HCT116 (cell line): ENCODE data around the gene TNFRSF6B. TPM values are rescaled to one million over a fixed set of nuclear protein-coding genes. Genes with fewer than 3 reads are reported as not detected.

Source experiments
- ATAC-seq: fragments of 200-7000 bp; cut with Tn5 transposase; 2 replicates; pipeline ENCODE4 v1.9.1; 2020; ENCODE audit warnings: mild to moderate bottlenecking, moderate library complexity
- BruUV-seq: library from RNA; stranded (reverse); fragments of 400-500 nt; replicated peaks from 2 replicates; lab custom pipeline; 2021; lab: Mats Ljungman, UMichigan
- CTCF ChIA-PET: fragments of 300-600 bp; sonication (Branson Sonifier 250); formaldehyde crosslinking; loops from one replicate; lab custom pipeline; 2021; ENCODE audit warnings: antibody characterized with exemption; lab: Charles Lee
- POLR2A ChIA-PET: fragments of 300-600, 350-600 bp; sonication (Branson Sonifier 250); formaldehyde crosslinking; loops from one replicate; lab custom pipeline; 2021; ENCODE audit warnings: antibody characterized with exemption; lab: Charles Lee
- RAD21 ChIA-PET, 2 experiments: fragments of 300-600 bp; sonication (Branson Sonifier 250); formaldehyde crosslinking; loops; one replicate each; lab custom pipeline; 2023; ENCODE audit warnings: low total read pairs in 2 of 2; ENCODE audit not compliant: uncharacterized antibody in 2 of 2, unreplicated experiment in 2 of 2, low non-redundant PET in 1 of 2; lab: Charles Lee
- DNase-seq: peaks from one replicate; pipeline ENCODE4 v3.0.0-alpha.2; 2010; ENCODE audit warnings: low read depth, low spot score
- H2AFZ ChIP-seq: fragments of 200-600 bp; shearing (Covaris generic), sonication (generic); 2 replicates; pipeline ENCODE4 v1.6.1; 2017; ENCODE audit warnings: low read depth, mixed run types, mixed read lengths, antibody characterized with exemption, low read length; ENCODE audit not compliant: poor library complexity, severe bottlenecking
- H3K27ac ChIP-seq: 2 replicates; pipeline ENCODE4 v1.5.1; 2012; ENCODE audit warnings: low read depth, low read length
- H3K27me3 ChIP-seq: fragments of 200-600 bp; sonication (generic); 2 replicates; pipeline ENCODE4 v1.6.1; 2016; ENCODE audit warnings: mixed run types, low read length, mixed read lengths; ENCODE audit not compliant: insufficient read depth
- H3K36me3 ChIP-seq, 2 experiments: fragments of 200-500 bp in 1 of 2; fragments of 200-600 bp in 1 of 2; sonication (Bioruptor generic) in 1 of 2; sonication (generic) in 1 of 2; 2 replicates each; pipeline versions ENCODE4 v1.5.1 to v1.6.1; 2014 to 2016; ENCODE audit warnings: low read length in 2 of 2, inconsistent platforms in 1 of 2, mixed read lengths in 1 of 2, mixed run types in 1 of 2; ENCODE audit not compliant: insufficient read depth in 2 of 2, control insufficient read depth in 1 of 2
- H3K4me1 ChIP-seq, 2 experiments: fragments of 200-600 bp in 1 of 2; sonication (generic) in 1 of 2; 2 replicates each; pipeline versions ENCODE4 v1.5.1 to v1.6.1; 2012 to 2017; ENCODE audit warnings: low read length in 2 of 2, inconsistent platforms in 1 of 2, mild to moderate bottlenecking in 1 of 2, mixed read lengths in 1 of 2, mixed run types in 1 of 2, moderate library complexity in 1 of 2; ENCODE audit not compliant: insufficient read depth in 2 of 2, control insufficient read depth in 1 of 2
- H3K4me2 ChIP-seq: fragments of 200-600 bp; sonication (generic); 2 replicates; pipeline ENCODE4 v1.6.1; 2017; ENCODE audit warnings: mixed run types, low read length, mixed read lengths
- H3K4me3 ChIP-seq, 2 experiments: fragments of 200-600 bp in 1 of 2; sonication (generic) in 1 of 2; replicated peaks in 1 of 2; 2 replicates each; pipeline ENCODE4 v1.5.1; 2011 to 2016; ENCODE audit warnings: low read length in 2 of 2, control low read depth in 1 of 2, low read depth in 1 of 2, mild to moderate bottlenecking in 1 of 2, mixed read lengths in 1 of 2, mixed run types in 1 of 2
- H3K79me2 ChIP-seq: fragments of 200-600 bp; sonication (generic); 2 replicates; pipeline ENCODE4 v1.6.1; 2017; ENCODE audit warnings: mild to moderate bottlenecking, mixed run types, low read length, moderate library complexity, mixed read lengths; ENCODE audit not compliant: insufficient read depth
- H3K9ac ChIP-seq: fragments of 200-600 bp; sonication (generic); 2 replicates; pipeline ENCODE4 v1.6.1; 2016; ENCODE audit warnings: low read length, mixed read lengths
- H3K9me2 ChIP-seq: fragments of 200-600 bp; sonication (generic), shearing (Covaris generic); 2 replicates; pipeline ENCODE4 v1.6.1; 2017; ENCODE audit warnings: mixed run types, mild to moderate bottlenecking, moderate library complexity; ENCODE audit not compliant: insufficient read depth
- H3K9me3 ChIP-seq, 2 experiments: fragments of 200-500 bp in 1 of 2; fragments of 200-600 bp in 1 of 2; sonication (Bioruptor generic) in 1 of 2; sonication (generic) in 1 of 2; 2 replicates each; pipeline ENCODE4 v1.6.1; 2014 to 2017; ENCODE audit warnings: low read length in 2 of 2, mixed read lengths in 2 of 2, inconsistent platforms in 1 of 2, low read depth in 1 of 2, mild to moderate bottlenecking in 1 of 2, mixed run types in 1 of 2, moderate library complexity in 1 of 2; ENCODE audit not compliant: control insufficient read depth in 1 of 2, insufficient read depth in 1 of 2
- H4K20me1 ChIP-seq: fragments of 200-600 bp; sonication (generic), shearing (Covaris generic); 2 replicates; pipeline ENCODE4 v1.6.1; 2017; ENCODE audit warnings: mixed run types, mild to moderate bottlenecking, moderate library complexity; ENCODE audit not compliant: insufficient read depth
- CBX3 ChIP-seq: IDR thresholded peaks from 2 replicates; pipeline ENCODE4 v1.6.1; 2012; ENCODE audit warnings: low read depth
- CEBPB ChIP-seq: IDR thresholded peaks from 2 replicates; pipeline ENCODE4 v1.6.1; 2012; ENCODE audit warnings: low read depth
- EGR1 ChIP-seq: IDR thresholded peaks from 2 replicates; pipeline ENCODE4 v1.6.1; 2012; ENCODE audit warnings: low read depth
- ELF1 ChIP-seq: IDR thresholded peaks from 2 replicates; pipeline ENCODE4 v1.6.1; 2012; ENCODE audit warnings: low read depth, borderline replicate concordance
- EZH2 ChIP-seq: fragments of 200-600 bp; sonication (generic); IDR thresholded peaks from 2 replicates; pipeline ENCODE4 v1.6.1; 2017; ENCODE audit warnings: antibody characterized with exemption, mixed run types
- EZH2phosphoT487 ChIP-seq: fragments of 200-600 bp; IDR thresholded peaks from 2 replicates; pipeline ENCODE4 v1.6.1; 2018; ENCODE audit warnings: antibody characterized with exemption, borderline replicate concordance
- FOSL1 ChIP-seq: IDR thresholded peaks from 2 replicates; pipeline ENCODE4 v1.6.1; 2012; ENCODE audit warnings: low read depth
- JUND ChIP-seq: IDR thresholded peaks from 2 replicates; pipeline ENCODE4 v1.6.1; 2012
- MAX ChIP-seq: IDR thresholded peaks from 2 replicates; pipeline ENCODE4 v1.6.1; 2012
- POLR2A ChIP-seq: IDR thresholded peaks from 2 replicates; pipeline ENCODE4 v1.7.0; 2011; ENCODE audit warnings: borderline replicate concordance; ENCODE audit not compliant: insufficient read depth, insufficient read length; ENCODE audit errors: extremely low read depth
- POLR2AphosphoS5 ChIP-seq: IDR thresholded peaks from 2 replicates; pipeline ENCODE4 v1.6.1; 2011; ENCODE audit warnings: mild to moderate bottlenecking, low read depth, low read length, moderate library complexity
- RAD21 ChIP-seq: IDR thresholded peaks from 2 replicates; pipeline ENCODE4 v1.6.1; 2012; ENCODE audit warnings: low read depth, mild to moderate bottlenecking
- SIN3A ChIP-seq: IDR thresholded peaks from 2 replicates; pipeline ENCODE4 v1.6.1; 2012; ENCODE audit warnings: low read depth
- SP1 ChIP-seq: IDR thresholded peaks from 2 replicates; pipeline ENCODE4 v1.6.1; 2012; ENCODE audit warnings: low read depth
- SRF ChIP-seq: IDR thresholded peaks from 2 replicates; pipeline ENCODE4 v1.6.1; 2012; ENCODE audit warnings: low read depth
- ZNF274 ChIP-seq: fragments of 200-500 bp; sonication (Bioruptor generic); IDR thresholded peaks from 2 replicates; pipeline ENCODE4 v1.6.1; 2014; ENCODE audit warnings: mild to moderate bottlenecking, low read depth, low read length, inconsistent platforms
- intact Hi-C: fragments of 100-400 bp; cut with micrococcal nuclease; formaldehyde crosslinking; loops from 2 replicates; pipeline ENCODE4 v1.10.0; 2022
- total RNA-seq: library from RNA; stranded (reverse); gene quantifications from one replicate; pipeline ENCODE4 v1.2.1, GENCODE V29; 2021; ENCODE audit not compliant: unreplicated experiment
- TF ChIP-seq, protein P1 (sequence below): IDR thresholded peaks from 2 replicates; pipeline ENCODE4 v1.6.1; 2011; ENCODE audit warnings: mild to moderate bottlenecking, low read length, moderate library complexity; ENCODE audit not compliant: insufficient replicate concordance; ENCODE audit errors: extremely low read depth
- TF ChIP-seq, protein P2 (sequence below): IDR thresholded peaks from 2 replicates; pipeline ENCODE4 v1.6.1; 2012

The TNFRSF6B gene
- total RNA-seq, 1 experiment from 2014 or later = 147 TPM

GRCh38 chr20:63685269-63686026 lies 11.0 kb upstream of the TNFRSF6B start:
- H3K79me2 ChIP-seq = peaks cover 30% of the 10 kb centered on the region
- H3K4me3 ChIP-seq = no peak overlapping the region
- ChIA-PET POLR2A (no interaction called here), RAD21 (no interaction called here), CTCF (no interaction called here)
- intact Hi-C loops = no loop called here
- no peaks in the 10 kb centered on the region for H3K9me2 ChIP-seq
- H3K4me2 ChIP-seq = peak overlapping the region; percentile 80
- H2AFZ ChIP-seq = no peak overlapping the region
- no peaks in the 10 kb centered on the region for H4K20me1 ChIP-seq
- H3K9ac ChIP-seq = peak overlapping the region; percentile 67
- 0 out of 2 replicates have a peak, but pooled peaks have one; percentile 13 for TF ChIP-seq POLR2AphosphoS5
- TF ChIP-seq JUND = no peak
- ATAC-seq = no peak
- H3K36me3 ChIP-seq = peaks cover 0 to 10% of the 10 kb centered on the region in 2 experiments; a peak in 1 of 4 replicates
- DNase-seq = no peak
- peak overlapping the region; percentile 100 for H3K27ac ChIP-seq
- peaks cover 59 to 100% of the 10 kb centered on the region in 2 experiments for H3K4me1 ChIP-seq
- no peaks in the 10 kb centered on the region for H3K27me3 ChIP-seq
- no peaks in the 10 kb centered on the region for H3K9me3 ChIP-seq
- BruUV-seq = no TSS peak

- CTCF ChIA-PET = no interaction called here
- Histone ChIP-seq H3K4me3 (peak overlapping the region in 1 of 2 experiments; percentile 34; a peak in 1 of 4 replicates), H3K9me3 (no peaks in the 10 kb centered on the region), H3K79me2 (peaks cover 30% of the 10 kb centered on the region), H3K9me2 (no peaks in the 10 kb centered on the region), H3K27ac (peak overlapping the region; percentile 100), H3K4me1 (peaks cover 65 to 100% of the 10 kb centered on the region in 2 experiments), H3K27me3 (no peaks in the 10 kb centered on the region), H4K20me1 (no peaks in the 10 kb centered on the region), H3K9ac (peak overlapping the region; percentile 67), H3K4me2 (peak overlapping the region; percentile 80), H2AFZ (no peak overlapping the region), H3K36me3 (peaks cover 0 to 10% of the 10 kb centered on the region in 2 experiments; a peak in 1 of 4 replicates)
- intact Hi-C loops = no loop called here
- POLR2A ChIA-PET = interaction anchor here (1.0 kb wide), 1 partner anchor 28 kb away, joined by 4 read pairs; the partner anchor contains the start of gene RTEL1
- DNase-seq (no peak), ATAC-seq (no peak)
- TF ChIP-seq SP1 (no peak), MAX (no peak), EGR1 (no peak), FOSL1 (no peak), EZH2phosphoT487 (no peak), RAD21 (no peak), EZH2 (no peak), ZNF274 (no peak), SIN3A (no peak), CBX3 (no peak), POLR2A (no peak), ELF1 (no peak), CEBPB (no peak), JUND (no peak), SRF (no peak)
- TF ChIP-seq, protein P1, sequence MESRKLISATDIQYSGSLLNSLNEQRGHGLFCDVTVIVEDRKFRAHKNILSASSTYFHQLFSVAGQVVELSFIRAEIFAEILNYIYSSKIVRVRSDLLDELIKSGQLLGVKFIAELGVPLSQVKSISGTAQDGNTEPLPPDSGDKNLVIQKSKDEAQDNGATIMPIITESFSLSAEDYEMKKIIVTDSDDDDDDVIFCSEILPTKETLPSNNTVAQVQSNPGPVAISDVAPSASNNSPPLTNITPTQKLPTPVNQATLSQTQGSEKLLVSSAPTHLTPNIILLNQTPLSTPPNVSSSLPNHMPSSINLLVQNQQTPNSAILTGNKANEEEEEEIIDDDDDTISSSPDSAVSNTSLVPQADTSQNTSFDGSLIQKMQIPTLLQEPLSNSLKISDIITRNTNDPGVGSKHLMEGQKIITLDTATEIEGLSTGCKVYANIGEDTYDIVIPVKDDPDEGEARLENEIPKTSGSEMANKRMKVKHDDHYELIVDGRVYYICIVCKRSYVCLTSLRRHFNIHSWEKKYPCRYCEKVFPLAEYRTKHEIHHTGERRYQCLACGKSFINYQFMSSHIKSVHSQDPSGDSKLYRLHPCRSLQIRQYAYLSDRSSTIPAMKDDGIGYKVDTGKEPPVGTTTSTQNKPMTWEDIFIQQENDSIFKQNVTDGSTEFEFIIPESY = no peak
- TF ChIP-seq, protein P2, sequence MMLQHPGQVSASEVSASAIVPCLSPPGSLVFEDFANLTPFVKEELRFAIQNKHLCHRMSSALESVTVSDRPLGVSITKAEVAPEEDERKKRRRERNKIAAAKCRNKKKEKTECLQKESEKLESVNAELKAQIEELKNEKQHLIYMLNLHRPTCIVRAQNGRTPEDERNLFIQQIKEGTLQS = no peak
- RAD21 ChIA-PET = interaction anchor here in 1 of 2 experiments (1.1 kb wide), 1 partner anchor 27 kb away, joined by 4 read pairs; no protein-coding TSS in a partner anchor
- BruUV-seq = no TSS peak
These were observed 10.4 kb upstream of the TNFRSF6B start for GRCh38 chr20:63686094-63686491.
